Activated T-cell treated with anti-CD3 and anti-CD28 coated beads, Interleukin-2, amount 50 U/mL, for 72 hours (primary cell): ENCODE measurements around the gene INSL3. TPM values are rescaled to one million over a fixed set of nuclear protein-coding genes. Genes with fewer than 3 reads are reported as not detected.
"Not testable (repeated sequence)": the region's sequence is repeated elsewhere in the genome, so short reads cannot be mapped to it uniquely, and the experiment has no call there.

Experiments used
- ATAC-seq, 2 donors: fragments of 150-1000 bp; cut with Tn5 transposase; replicated peaks in 1 of 2; 2 replicates each; pipeline ENCODE4 v1.10.0; 2021; ENCODE audit warnings: moderate library complexity in 2 of 2, mild to moderate bottlenecking in 1 of 2
- DNase-seq, 2 donors: peaks; one replicate each; pipeline ENCODE4 v3.0.0; 2021 to 2022; ENCODE audit warnings: mixed read lengths in 1 of 2
- H3K27ac Mint-ChIP-seq: one replicate; pipeline ENCODE4 v1.8.0; 2022; ENCODE audit warnings: mild to moderate bottlenecking, moderate library complexity, mixed read lengths
- H3K27me3 Mint-ChIP-seq: one replicate; pipeline ENCODE4 v1.8.0; 2022; ENCODE audit warnings: low read depth, mixed read lengths
- H3K36me3 Mint-ChIP-seq, 2 donors: one replicate each; pipeline ENCODE4 v1.8.0; 2022; ENCODE audit warnings: mixed read lengths in 2 of 2, mild to moderate bottlenecking in 1 of 2; ENCODE audit not compliant: insufficient read depth in 2 of 2
- H3K4me1 Mint-ChIP-seq: one replicate; pipeline ENCODE4 v1.8.0; 2022; ENCODE audit warnings: low read depth, mixed read lengths
- H3K4me3 Mint-ChIP-seq, 2 donors: one replicate each; pipeline ENCODE4 v1.8.0; 2022; ENCODE audit warnings: mild to moderate bottlenecking in 2 of 2, mixed read lengths in 2 of 2, moderate library complexity in 2 of 2
- H3K9me3 Mint-ChIP-seq, 2 donors: one replicate each; pipeline ENCODE4 v1.8.0; 2022; ENCODE audit warnings: mixed read lengths in 2 of 2
- total RNA-seq, 2 donors: library from RNA; stranded (reverse); gene quantifications; one replicate each; pipeline ENCODE4 v1.2.3, GENCODE V29; 2022

Gene INSL3
- total RNA-seq, 2 donors from 2014 or later, result 6.8 to 12.5 TPM

- Mint-ChIP-seq H3K27ac (no peak overlapping the region), H3K27me3 (peaks cover 6% of the 10 kb centered on the region), H3K4me1 (peaks cover 49% of the 10 kb centered on the region), H3K9me3 (no peaks in the 10 kb centered on the region), H3K4me3 (peak overlapping the region; percentile 12 to 18), H3K36me3 (no peaks in the 10 kb centered on the region)
- no peak for DNase-seq
- ATAC-seq, result no peak
Observed at GRCh38 chr19:17796838-17797423, 24.4 kb downstream of the INSL3 start.

GRCh38 chr19:17796013-17796837 is 25.1 kb downstream of the INSL3 start:
- Mint-ChIP-seq H3K36me3 (no peaks in the 10 kb centered on the region), H3K27me3 (peaks cover 6% of the 10 kb centered on the region), H3K27ac (no peak overlapping the region), H3K4me1 (peaks cover 56% of the 10 kb centered on the region), H3K4me3 (peak overlapping the region in 1 of 2 donors; percentile 56), H3K9me3 (no peaks in the 10 kb centered on the region)
- DNase-seq, result no peak
- no peak for ATAC-seq

- H3K9me3 Mint-ChIP-seq, result no peaks in the 10 kb centered on the region
- no peak overlapping the region for H3K27ac Mint-ChIP-seq
- peaks cover 6% of the 10 kb centered on the region for H3K27me3 Mint-ChIP-seq
- DNase-seq (no peak), ATAC-seq (no peak)
- peak overlapping the region; percentile 78 to 80 for H3K4me3 Mint-ChIP-seq
- H3K4me1 Mint-ChIP-seq, result peaks cover 63% of the 10 kb centered on the region
- no peaks in the 10 kb centered on the region for H3K36me3 Mint-ChIP-seq
Observed at GRCh38 chr19:17795495-17795856, 25.8 kb downstream of the INSL3 start.

- Mint-ChIP-seq H3K36me3 (no peaks in the 10 kb centered on the region), H3K27me3 (peaks cover 6% of the 10 kb centered on the region), H3K4me3 (peak within 1 kb of the TSS; percentile 78 to 80), H3K27ac (no peak within 1 kb of the TSS), H3K9me3 (no peaks in the 10 kb centered on the region), H3K4me1 (peaks cover 66% of the 10 kb centered on the region)
- no peak for ATAC-seq
- DNase-seq, result peak in 1 of 2 donors; percentile 34
Observed at GRCh38 chr19:17794731-17795494, 26.4 kb downstream of the INSL3 start, which contains the start of gene B3GNT3. Gene B3GNT3 (plus strand): TSS chr19:17795138. CDS start chr19:17807808, 12,670 bp downstream.

- Mint-ChIP-seq H3K4me1 (peaks cover 66% of the 10 kb centered on the region), H3K27ac (no peak overlapping the region), H3K36me3 (no peaks in the 10 kb centered on the region), H3K27me3 (peaks cover 6% of the 10 kb centered on the region), H3K4me3 (peak overlapping the region; percentile 78 to 80), H3K9me3 (no peaks in the 10 kb centered on the region)
- ATAC-seq (no peak), DNase-seq (no peak)
Observed at GRCh38 chr19:17794412-17794730, 26.9 kb downstream of the INSL3 start.

GRCh38 chr19:17790059-17790780 is 31.1 kb downstream of the INSL3 start:
- no peak for DNase-seq
- H3K9me3 Mint-ChIP-seq, result no peaks in the 10 kb centered on the region
- peak in 1 of 2 donors; percentile 28 for ATAC-seq
- H3K27me3 Mint-ChIP-seq, result peaks cover 6% of the 10 kb centered on the region
- H3K4me3 Mint-ChIP-seq, result no peak overlapping the region
- peaks cover 2 to 9% of the 10 kb centered on the region in 2 donors for H3K36me3 Mint-ChIP-seq
- peaks cover 36% of the 10 kb centered on the region for H3K4me1 Mint-ChIP-seq
- H3K27ac Mint-ChIP-seq, result no peak overlapping the region

GRCh38 chr19:17788632-17789031 is 32.7 kb downstream of the INSL3 start:
- peaks cover 1% of the 10 kb centered on the region for H3K27me3 Mint-ChIP-seq
- no peak overlapping the region for H3K4me3 Mint-ChIP-seq
- H3K27ac Mint-ChIP-seq, result peak overlapping the region; percentile 3
- ATAC-seq, result no peak
- peaks cover 22% of the 10 kb centered on the region for H3K4me1 Mint-ChIP-seq
- peaks cover 2 to 11% of the 10 kb centered on the region in 2 donors for H3K36me3 Mint-ChIP-seq
- H3K9me3 Mint-ChIP-seq, result no peaks in the 10 kb centered on the region
- DNase-seq, result no peak

GRCh38 chr19:17787274-17787913 is 33.9 kb downstream of the INSL3 start:
- Mint-ChIP-seq H3K27me3 (no peaks in the 10 kb centered on the region), H3K27ac (no peak overlapping the region), H3K9me3 (no peaks in the 10 kb centered on the region), H3K36me3 (peaks cover 4 to 13% of the 10 kb centered on the region in 2 donors), H3K4me3 (no peak overlapping the region), H3K4me1 (peaks cover 21% of the 10 kb centered on the region)
- no peak for DNase-seq
- no peak for ATAC-seq

GRCh38 chr19:17784201-17785008 is 36.9 kb downstream of the INSL3 start:
- H3K27me3 Mint-ChIP-seq, result no peaks in the 10 kb centered on the region
- no peak overlapping the region for H3K27ac Mint-ChIP-seq
- DNase-seq, result peak; percentile 71 to 77
- H3K9me3 Mint-ChIP-seq, result no peaks in the 10 kb centered on the region
- peak; percentile 57 to 59 for ATAC-seq
- H3K4me3 Mint-ChIP-seq, result no peak overlapping the region
- H3K4me1 Mint-ChIP-seq, result peaks cover 4% of the 10 kb centered on the region
- peaks cover 6 to 16% of the 10 kb centered on the region in 2 donors for H3K36me3 Mint-ChIP-seq

GRCh38 chr19:17783721-17784120 is 37.6 kb downstream of the INSL3 start:
- not testable (repeated sequence) for ATAC-seq, H3K4me3 Mint-ChIP-seq, H3K27ac Mint-ChIP-seq, H3K27me3 Mint-ChIP-seq, DNase-seq, H3K9me3 Mint-ChIP-seq
- Mint-ChIP-seq H3K4me1 (peaks cover 11% of the 10 kb centered on the region), H3K36me3 (peaks cover 5 to 16% of the 10 kb centered on the region in 2 donors)

- no peak for DNase-seq
- peaks cover 23% of the 10 kb centered on the region for H3K4me1 Mint-ChIP-seq
- H3K36me3 Mint-ChIP-seq, result peaks cover 4 to 12% of the 10 kb centered on the region in 2 donors
- no peaks in the 10 kb centered on the region for H3K9me3 Mint-ChIP-seq
- no peak for ATAC-seq
- H3K27ac Mint-ChIP-seq, result no peak overlapping the region
- no peaks in the 10 kb centered on the region for H3K27me3 Mint-ChIP-seq
- H3K4me3 Mint-ChIP-seq, result no peak overlapping the region
Observed at GRCh38 chr19:17780781-17781180, 40.5 kb downstream of the INSL3 start.
